Stimulated activated CD4-positive, alpha-beta T cell treated with anti-CD3 and anti-CD28 coated beads, Interleukin-12 subunit alpha, Interleukin-12 subunit beta, amount 100 ng/mL, for 4 hours (primary cell): ENCODE measurements around the gene METTL27.
"Not testable (repeated sequence)": the region's sequence is repeated elsewhere in the genome, so short reads cannot be mapped to it uniquely, and the experiment has no call there.

Experiments used
- DNase-seq: peaks from one replicate; pipeline ENCODE4 v3.0.0-alpha.2; 2020

Gene METTL27

DNA sequence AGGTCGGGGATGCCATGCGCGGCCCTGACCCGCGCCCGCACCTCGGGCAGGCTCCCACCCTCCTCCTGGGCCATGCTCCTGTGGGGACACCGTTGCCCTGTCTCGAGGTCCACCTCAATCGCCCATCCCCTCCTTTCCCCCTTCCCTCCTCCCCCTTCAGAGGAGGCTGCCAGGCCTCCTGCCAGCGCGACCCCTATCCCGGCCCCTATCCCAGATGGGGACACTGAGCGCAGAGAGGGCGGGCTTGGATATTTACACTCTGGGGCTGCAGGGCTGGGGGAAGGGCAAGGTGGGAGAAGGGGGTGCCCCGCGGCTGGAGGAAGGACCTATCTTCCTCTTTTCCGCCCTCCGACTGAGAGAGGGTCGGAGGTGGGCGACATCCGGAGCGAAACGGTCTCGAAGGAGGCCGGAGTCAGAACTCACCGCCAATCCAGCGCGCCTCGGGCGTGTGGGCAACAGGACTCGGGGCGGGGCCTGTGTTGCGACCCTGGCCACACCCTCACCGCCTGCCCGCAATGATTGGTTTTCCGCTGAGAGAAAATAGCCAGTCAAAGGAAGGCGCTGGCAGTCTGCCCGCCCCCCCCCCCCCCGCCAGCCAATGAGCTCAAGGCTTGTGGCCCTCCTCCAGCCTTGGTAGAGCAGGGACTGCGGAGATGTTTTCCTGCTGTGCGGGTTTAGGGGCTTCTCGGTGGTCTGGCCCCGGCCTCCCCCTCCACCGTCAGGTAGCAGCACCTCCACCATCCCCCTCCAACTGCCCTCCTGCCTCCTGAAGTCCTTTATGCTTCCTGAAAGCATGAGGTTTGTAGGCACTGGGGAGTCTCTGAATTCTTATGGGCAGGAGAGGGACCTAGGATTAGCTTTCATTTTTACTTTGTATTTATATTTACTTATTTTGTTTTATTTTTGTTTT, at the start of gene METTL27:
METTL27 (minus strand) TSS at position 450 of the 910 bp plus-strand sequence; CDS start at position 74, 376 bp downstream.
- peak; percentile 84 for DNase-seq

GRCh38 chr7:73891178-73891885, 49.0 kb upstream of the METTL27 start:
- no peak for DNase-seq

DNA sequence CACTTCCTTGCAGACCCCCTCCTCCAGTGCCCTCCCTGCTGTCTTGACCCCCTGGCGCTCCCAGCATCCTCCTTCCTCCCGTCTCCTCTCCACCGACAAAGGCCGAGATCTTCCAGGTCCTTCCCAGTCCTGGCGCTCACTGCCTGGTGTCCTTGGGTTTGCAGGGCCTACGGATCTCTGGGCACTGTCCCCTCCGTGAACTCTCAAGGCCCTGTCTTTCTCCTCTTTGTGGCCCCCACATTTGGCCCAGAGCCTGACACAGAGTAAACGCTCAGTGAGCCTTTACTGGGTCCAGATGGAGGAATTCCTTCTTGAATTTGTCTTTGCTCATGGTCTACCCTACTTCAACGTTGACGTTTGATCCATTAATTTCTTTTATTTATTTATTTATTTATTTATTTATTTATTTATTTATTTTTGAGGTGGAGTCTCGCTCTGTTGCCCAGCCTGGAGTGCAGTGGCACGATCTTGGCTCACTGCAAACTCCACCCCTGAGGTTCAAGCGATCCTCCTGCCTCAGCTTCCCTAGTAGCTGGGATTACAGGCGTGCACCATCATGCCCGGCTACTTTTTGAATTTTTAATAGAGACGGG, 48.3 kb upstream of the METTL27 start:
- DNase-seq: no peak

GRCh38 chr7:73888959-73889358, 46.6 kb upstream of the METTL27 start:
- DNase-seq: no peak

GRCh38 chr7:73887762-73888161, 45.4 kb upstream of the METTL27 start:
- no peak for DNase-seq

- DNase-seq: no peak
Measured at GRCh38 chr7:73885975-73886798, 43.9 kb upstream of the METTL27 start.

GRCh38 chr7:73885433-73885974, 43.2 kb upstream of the METTL27 start:
- DNase-seq: no peak

DNA sequence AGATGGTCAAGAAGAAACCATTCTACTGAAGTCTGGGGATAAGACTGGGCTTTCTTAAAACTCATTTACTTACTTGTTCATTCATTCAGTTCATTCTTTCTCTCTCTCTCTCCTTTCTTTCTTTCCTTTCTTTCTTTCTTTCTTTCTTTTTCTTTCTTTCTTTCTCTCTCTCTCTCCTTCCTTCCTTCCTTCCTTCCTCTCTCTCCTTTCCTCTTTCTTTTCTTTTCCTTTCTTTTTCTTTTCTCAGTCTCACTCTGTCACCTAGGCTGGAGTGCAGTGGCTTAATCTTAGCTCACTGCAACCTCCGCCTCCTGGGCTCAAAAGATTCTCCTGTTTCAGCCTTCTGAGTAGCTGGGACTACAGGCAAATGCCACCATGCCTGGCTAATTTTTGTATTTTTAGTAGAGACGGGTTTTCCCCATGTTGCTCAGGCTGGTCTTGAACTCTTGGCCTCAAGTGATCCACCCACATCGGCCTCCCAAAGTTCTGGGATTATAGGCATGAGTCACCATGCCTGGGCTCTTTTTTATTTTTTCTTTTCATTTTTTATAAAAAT, 42.6 kb upstream of the METTL27 start:
- not testable (repeated sequence) for DNase-seq

- DNase-seq: no peak
Measured at GRCh38 chr7:73882047-73882402, 39.7 kb upstream of the METTL27 start.

- no peak for DNase-seq
Measured at GRCh38 chr7:73881352-73882046, 39.2 kb upstream of the METTL27 start.

- DNase-seq: no peak
Measured at GRCh38 chr7:73880755-73881328, 38.5 kb upstream of the METTL27 start.

- DNase-seq: no peak
Measured at GRCh38 chr7:73879977-73880681, 37.8 kb upstream of the METTL27 start.

GRCh38 chr7:73876973-73877372, 34.7 kb upstream of the METTL27 start:
- no peak for DNase-seq

- no peak for DNase-seq
Measured at GRCh38 chr7:73876361-73876760, 34.0 kb upstream of the METTL27 start.

- DNase-seq: no peak
Measured at GRCh38 chr7:73872056-73872908, 30.0 kb upstream of the METTL27 start.

DNA sequence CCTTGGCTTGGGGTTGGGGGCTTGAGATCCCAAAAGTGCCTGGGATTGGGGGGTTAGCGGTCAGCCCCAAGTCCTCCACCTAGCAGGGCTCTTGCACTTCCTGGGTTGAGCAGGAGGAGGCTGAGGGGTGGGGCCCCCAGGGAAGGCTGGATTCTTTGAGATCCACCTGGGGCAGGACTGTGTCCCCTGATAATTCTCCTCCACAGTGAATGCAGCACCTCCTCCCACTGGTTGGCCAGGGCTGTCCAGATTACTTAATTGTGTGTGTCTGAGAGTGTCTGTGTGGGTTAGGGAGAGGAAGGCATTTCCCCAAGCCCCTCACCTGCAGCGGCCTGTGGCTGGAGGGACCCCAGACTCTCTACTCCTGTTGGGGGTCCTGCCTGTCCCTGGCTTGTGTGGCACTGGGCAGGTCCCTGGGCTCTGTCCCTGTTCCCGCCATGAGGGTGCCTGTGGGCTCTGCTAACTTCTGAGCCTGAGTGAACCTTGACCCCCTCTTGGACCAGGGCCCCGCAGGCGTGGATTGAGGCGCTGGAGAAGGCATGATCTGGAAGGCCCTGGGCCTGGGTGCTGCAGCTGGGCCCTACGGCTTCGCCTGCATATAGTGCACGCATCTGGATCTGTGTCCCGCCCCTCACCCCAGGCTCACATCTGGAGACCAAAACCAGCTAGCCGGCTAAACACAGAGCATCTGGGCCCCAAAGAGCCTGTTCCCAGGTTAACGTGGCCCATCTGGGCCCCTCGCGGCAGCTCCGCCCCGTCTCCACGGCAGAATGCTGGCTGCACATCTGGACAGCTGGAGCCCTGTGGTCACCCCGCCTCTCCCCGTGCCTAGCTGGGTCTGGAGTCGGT, 29.1 kb upstream of the METTL27 start:
- DNase-seq: no peak

GRCh38 chr7:73870041-73870492, 27.8 kb upstream of the METTL27 start:
- DNase-seq: no peak
